K562 (cell line): ENCODE data around the gene ARL5C. TPM values are rescaled to one million over a fixed set of nuclear protein-coding genes. Genes with fewer than 3 reads are reported as not detected.

Experiments
- ATAC-seq: fragments of 200-7000 bp; cut with Tn5 transposase; 3 replicates; pipeline ENCODE4 v1.9.1; 2020; ENCODE audit warnings: moderate library complexity
- BruUV-seq: library from RNA; stranded (reverse); fragments of 400-500 nt; replicated peaks from 2 replicates; lab custom pipeline; 2021; lab: Mats Ljungman, UMichigan
- CTCF ChIA-PET: fragments of 300-600 bp; formaldehyde crosslinking; extraction: SDS; loops from one replicate; lab custom pipeline; 2021; ENCODE audit warnings: low intra/inter-chr PET ratio; lab: Yijun Ruan, JAX
- POLR2A ChIA-PET: fragments of 300-600, 350-650 bp; sonication (Branson Sonifier 250); formaldehyde crosslinking; extraction: SDS; loops from one replicate; lab custom pipeline; 2021; ENCODE audit warnings: antibody characterized with exemption, inconsistent platforms; lab: Yijun Ruan, JAX
- DNase-seq, 4 experiments: peaks; one replicate each; pipeline versions ENCODE4 v3.0.0 to v3.0.0-alpha.2; 2011 to 2018; ENCODE audit warnings: low spot score in 3 of 4, mixed read lengths in 3 of 4; ENCODE audit errors: extremely low read depth in 1 of 4
- FAIRE-seq: peaks from 2 replicates; lab custom pipeline; 2011; peaks lifted over from hg19 to GRCh38; lab: Jason Lieb, UNC
- H2AFZ ChIP-seq: 2 replicates; pipeline ENCODE4 v1.6.0; 2011; ENCODE audit warnings: low read depth, low read length, control low read depth, inconsistent platforms
- H3K27ac ChIP-seq: fragments of 200-600 bp; 3 replicates; pipeline ENCODE4 v1.8.0; 2011; ENCODE audit warnings: low read depth, mild to moderate bottlenecking, control low read depth, inconsistent platforms, low read length, moderate library complexity, mixed read lengths; ENCODE audit errors: extremely low read depth
- H3K27me3 ChIP-seq, 2 experiments: fragments of 300-600 bp in 1 of 2; 2 replicates in 1 of 2; 3 replicates in 1 of 2; pipeline versions ENCODE4 v1.6.0 to v1.8.0; 2011; ENCODE audit warnings: inconsistent platforms in 2 of 2, low read length in 2 of 2, mild to moderate bottlenecking in 1 of 2, mixed read lengths in 1 of 2, moderate library complexity in 1 of 2; ENCODE audit not compliant: control insufficient read depth in 2 of 2, insufficient read depth in 2 of 2
- H3K36me3 ChIP-seq: fragments of 300-600 bp; 3 replicates; pipeline ENCODE4 v1.8.0; 2011; ENCODE audit warnings: mild to moderate bottlenecking, low read length, inconsistent platforms; ENCODE audit not compliant: control insufficient read depth, insufficient read depth
- H3K4me1 ChIP-seq, 2 experiments: fragments of 200-600 bp in 1 of 2; replicated peaks in 1 of 2; 2 replicates in 1 of 2; 3 replicates in 1 of 2; pipeline versions ENCODE4 v1.5.1 to v1.8.0; 2011; ENCODE audit warnings: inconsistent platforms in 2 of 2, low read length in 2 of 2, mild to moderate bottlenecking in 1 of 2, mixed read lengths in 1 of 2, moderate library complexity in 1 of 2; ENCODE audit not compliant: control insufficient read depth in 2 of 2, insufficient read depth in 2 of 2
- H3K4me2 ChIP-seq: 2 replicates; pipeline ENCODE4 v1.6.1; 2011; ENCODE audit warnings: low read length, control low read depth, inconsistent platforms, mixed read lengths; ENCODE audit not compliant: insufficient read depth
- H3K4me3 ChIP-seq: fragments of 200-600 bp; sonication (generic), shearing (Covaris generic); 2 replicates; pipeline ENCODE4 v1.5.1; 2016; ENCODE audit warnings: control low read depth, inconsistent platforms
- H3K79me2 ChIP-seq: fragments of 200-600 bp; 3 replicates; pipeline ENCODE4 v1.8.0; 2011; ENCODE audit warnings: low read length, inconsistent platforms; ENCODE audit not compliant: control insufficient read depth, insufficient read depth
- H3K9ac ChIP-seq, 2 experiments: 2 replicates each; pipeline versions ENCODE4 v1.6.0 to v1.6.1; 2011; ENCODE audit warnings: low read depth in 2 of 2, low read length in 2 of 2, control low read depth in 1 of 2, inconsistent platforms in 1 of 2, mild to moderate bottlenecking in 1 of 2, mixed read lengths in 1 of 2; ENCODE audit not compliant: insufficient read depth in 1 of 2
- H3K9me1 ChIP-seq: one replicate; pipeline ENCODE4 v1.6.0; 2011; ENCODE audit warnings: inconsistent platforms, mild to moderate bottlenecking, low read length, moderate library complexity; ENCODE audit not compliant: control insufficient read depth, insufficient read depth
- H3K9me3 ChIP-seq: replicated peaks from 2 replicates; pipeline ENCODE4 v1.5.1; 2011; ENCODE audit warnings: low read depth, low read length, inconsistent platforms; ENCODE audit not compliant: control insufficient read depth, insufficient read depth
- H4K20me1 ChIP-seq: replicated peaks from 2 replicates; pipeline ENCODE4 v1.6.1; 2011; ENCODE audit warnings: low read length, inconsistent platforms, mixed read lengths; ENCODE audit not compliant: control insufficient read depth, insufficient read depth
- ARID1B ChIP-seq: fragments of 450-650 bp; IDR thresholded peaks from 2 replicates; pipeline ENCODE4 v1.6.1; 2016; ENCODE audit warnings: antibody characterized with exemption, mild to moderate bottlenecking, inconsistent platforms
- ETV5 ChIP-seq: sonication (generic); formaldehyde crosslinking; IDR thresholded peaks from 2 replicates; pipeline ENCODE4 v1.4.0; 2020; ENCODE audit warnings: low read depth, mild to moderate bottlenecking, missing genetic modification reagents
- FOSL1 ChIP-seq: fragments of 200-800 bp; sonication (Bioruptor generic); conservative IDR thresholded peaks from 2 replicates; pipeline ENCODE4 v1.6.1; 2016; ENCODE audit warnings: missing genetic modification characterization, missing compliant biosample characterization
- HLTF ChIP-seq: fragments of 450-650 bp; IDR thresholded peaks from 2 replicates; pipeline ENCODE4 v1.6.1; 2016
- RBFOX2 ChIP-seq: fragments of 200-400 bp; formaldehyde crosslinking; IDR thresholded peaks from 2 replicates; pipeline ENCODE4 v1.6.1; 2017; ENCODE audit warnings: low read depth, mild to moderate bottlenecking, low read length, moderate library complexity
- SOX6 ChIP-seq: fragments of 450-650 bp; IDR thresholded peaks from 2 replicates; pipeline ENCODE4 v1.6.1; 2014; ENCODE audit warnings: mild to moderate bottlenecking
- ZBTB1 ChIP-seq: sonication (generic); formaldehyde crosslinking; IDR thresholded peaks from 2 replicates; pipeline ENCODE4 v1.8.1; 2023; ENCODE audit warnings: missing genetic modification reagents, low read depth, mild to moderate bottlenecking, borderline replicate concordance
- ZFP36 ChIP-seq: fragments of 150-350 bp; IDR thresholded peaks from 2 replicates; pipeline ENCODE4 v1.6.1; 2018; ENCODE audit warnings: low read length, low read depth; ENCODE audit not compliant: partially characterized antibody
- WGBS: fragments of 100-300 bp; shearing (Covaris generic); methylation state at CpG from one replicate; pipeline ENCODE4 v1.1.6; 2016; ENCODE audit warnings: low coverage, mixed read lengths; ENCODE audit not compliant: insufficient coverage; ENCODE audit errors: missing lambda C conversion rate; 5-methylcytosine and 5-hydroxymethylcytosine counted together
- in situ Hi-C: fragments of 300-500 bp; cut with MboI; formaldehyde crosslinking; loops from 4 replicates; pipeline ENCODE4 v1.15.0; 2018; ENCODE audit warnings: inconsistent platforms, mixed read lengths
- intact Hi-C: fragments of 100-400 bp; cut with micrococcal nuclease; formaldehyde crosslinking; loops from 2 replicates; pipeline ENCODE4 v1.14.2; 2022
- polyA plus RNA-seq, 8 experiments: library from polyadenylated mRNA; depleted of rRNA in 4 of 8; stranded (reverse) in 5 of 8; unstranded in 3 of 8; fragments of >200 nt; fragmentation: Nextera tagmentation in 2 of 8; fragmentation: Illumina TruSeq in 1 of 8; extraction: Ambion mirVana in 2 of 8; extraction: Trizol in 1 of 8; gene quantifications; 2 replicates each; pipeline versions ENCODE4 v1.2.1 to v1.2.3, GENCODE V29; 2011 to 2014; ENCODE audit warnings: inconsistent platforms in 1 of 8, missing spikeins in 1 of 8
- total RNA-seq, 7 experiments: library from RNA; depleted of rRNA in 6 of 7; stranded (reverse); fragments of >200 nt in 6 of 7; fragmentation: Illumina TruSeq in 2 of 7; extraction: Trizol in 2 of 7; gene quantifications; 2 replicates each; pipeline versions ENCODE4 v1.2.1 to v1.2.3, GENCODE V29; 2011 to 2021; ENCODE audit warnings: low replicate concordance in 1 of 7
- TF ChIP-seq, protein P1 (sequence below): sonication (generic); formaldehyde crosslinking; IDR thresholded peaks from 2 replicates; pipeline ENCODE4 v1.8.0; 2023; ENCODE audit warnings: mild to moderate bottlenecking, missing genetic modification reagents

Gene ARL5C
- total and polyA plus RNA-seq, 9 of the 15 experiments (the other 6 are each of a cell fraction or from before 2014, with no cell fraction given): not detected

DNA sequence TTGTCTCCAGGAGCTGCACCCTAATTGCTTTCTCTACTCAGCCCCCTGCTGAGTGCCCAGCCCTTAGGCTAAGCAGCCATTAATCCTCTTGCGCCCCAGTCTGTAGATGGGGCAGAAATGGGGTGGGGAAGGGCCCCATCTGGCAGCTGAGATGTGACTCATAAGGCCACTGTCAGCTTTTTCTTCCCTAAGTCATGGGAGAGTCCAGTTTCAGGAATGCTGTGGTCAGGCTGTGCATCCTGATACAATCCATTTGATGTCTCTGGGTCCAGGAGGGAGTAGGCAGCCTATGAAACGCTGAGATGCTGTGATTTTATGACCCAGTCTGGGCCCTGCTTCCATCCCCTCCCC lies 26.8 kb downstream of the ARL5C start:
- H3K27me3 ChIP-seq: peaks cover 10 to 47% of the 10 kb centered on the region in 2 experiments; a peak in 3 of 5 replicates
- no peak overlapping the region for H2AFZ ChIP-seq
- in situ Hi-C loops (no loop called here), intact Hi-C loops (no loop called here)
- no peak overlapping the region for H3K4me3 ChIP-seq
- FAIRE-seq: no peak
- 15% methylated on average over 2 of the region's 2 CpGs for WGBS
- no peaks in the 10 kb centered on the region for H3K9me1 ChIP-seq
- TF ChIP-seq HLTF: no peak
- TF ChIP-seq, protein P1, sequence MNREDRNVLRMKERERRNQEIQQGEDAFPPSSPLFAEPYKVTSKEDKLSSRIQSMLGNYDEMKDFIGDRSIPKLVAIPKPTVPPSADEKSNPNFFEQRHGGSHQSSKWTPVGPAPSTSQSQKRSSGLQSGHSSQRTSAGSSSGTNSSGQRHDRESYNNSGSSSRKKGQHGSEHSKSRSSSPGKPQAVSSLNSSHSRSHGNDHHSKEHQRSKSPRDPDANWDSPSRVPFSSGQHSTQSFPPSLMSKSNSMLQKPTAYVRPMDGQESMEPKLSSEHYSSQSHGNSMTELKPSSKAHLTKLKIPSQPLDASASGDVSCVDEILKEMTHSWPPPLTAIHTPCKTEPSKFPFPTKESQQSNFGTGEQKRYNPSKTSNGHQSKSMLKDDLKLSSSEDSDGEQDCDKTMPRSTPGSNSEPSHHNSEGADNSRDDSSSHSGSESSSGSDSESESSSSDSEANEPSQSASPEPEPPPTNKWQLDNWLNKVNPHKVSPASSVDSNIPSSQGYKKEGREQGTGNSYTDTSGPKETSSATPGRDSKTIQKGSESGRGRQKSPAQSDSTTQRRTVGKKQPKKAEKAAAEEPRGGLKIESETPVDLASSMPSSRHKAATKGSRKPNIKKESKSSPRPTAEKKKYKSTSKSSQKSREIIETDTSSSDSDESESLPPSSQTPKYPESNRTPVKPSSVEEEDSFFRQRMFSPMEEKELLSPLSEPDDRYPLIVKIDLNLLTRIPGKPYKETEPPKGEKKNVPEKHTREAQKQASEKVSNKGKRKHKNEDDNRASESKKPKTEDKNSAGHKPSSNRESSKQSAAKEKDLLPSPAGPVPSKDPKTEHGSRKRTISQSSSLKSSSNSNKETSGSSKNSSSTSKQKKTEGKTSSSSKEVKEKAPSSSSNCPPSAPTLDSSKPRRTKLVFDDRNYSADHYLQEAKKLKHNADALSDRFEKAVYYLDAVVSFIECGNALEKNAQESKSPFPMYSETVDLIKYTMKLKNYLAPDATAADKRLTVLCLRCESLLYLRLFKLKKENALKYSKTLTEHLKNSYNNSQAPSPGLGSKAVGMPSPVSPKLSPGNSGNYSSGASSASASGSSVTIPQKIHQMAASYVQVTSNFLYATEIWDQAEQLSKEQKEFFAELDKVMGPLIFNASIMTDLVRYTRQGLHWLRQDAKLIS (CRISPR knock-in tag): no peak
- TF ChIP-seq ZFP36: peak; percentile 44
- TF ChIP-seq ZBTB1: no peak
- TF ChIP-seq ARID1B: no peak
- no peak for TF ChIP-seq SOX6
- TF ChIP-seq ETV5 (CRISPR knock-in tag): no peak
- TF ChIP-seq FOSL1 (tag): peak; percentile 53; the same call in 1 of the 2 replicates
- no peak for TF ChIP-seq RBFOX2
- no peak overlapping the region for H3K27ac ChIP-seq
- ChIA-PET POLR2A (no interaction called here), CTCF (no interaction called here)
- H3K9ac ChIP-seq: no peak overlapping the region
- no peaks in the 10 kb centered on the region for H3K9me3 ChIP-seq
- no peak for ATAC-seq
- H3K79me2 ChIP-seq: no peaks in the 10 kb centered on the region
- no peaks in the 10 kb centered on the region for H4K20me1 ChIP-seq
- no peak overlapping the region for H3K4me2 ChIP-seq
- peaks cover 0 to 8% of the 10 kb centered on the region in 2 experiments; a peak in 1 of 5 replicates for H3K4me1 ChIP-seq
- no peak for DNase-seq
- no peaks in the 10 kb centered on the region for H3K36me3 ChIP-seq
- no TSS peak for BruUV-seq
